Thymus (tissue), 11 donors: ENCODE data around the gene UBASH3B. TPM values are rescaled to one million over a fixed set of nuclear protein-coding genes. Genes with fewer than 3 reads are reported as not detected.
"Not testable (repeated sequence)": the region's sequence is repeated elsewhere in the genome, so short reads cannot be mapped to it uniquely, and the experiment has no call there.

Experiments used
- DNase-seq, 9 donors: peaks; one replicate each; pipeline ENCODE4 v3.0.0-alpha.2; 2013; ENCODE audit warnings: low spot score in 9 of 9, low read depth in 6 of 9, missing footprints in 1 of 9
- H3K27ac ChIP-seq, 2 donors: one replicate each; pipeline ENCODE4 v1.5.1; 2013; ENCODE audit warnings: control low read depth in 1 of 2, low read depth in 1 of 2, low read length in 1 of 2, mild to moderate bottlenecking in 1 of 2, moderate library complexity in 1 of 2
- H3K27me3 ChIP-seq, 2 donors: one replicate each; pipeline ENCODE4 v1.5.1; 2013; ENCODE audit warnings: low read length in 1 of 2; ENCODE audit not compliant: control insufficient read depth in 2 of 2, insufficient read depth in 1 of 2
- H3K36me3 ChIP-seq, 2 donors: one replicate each; pipeline ENCODE4 v1.5.1; 2013; ENCODE audit warnings: low read length in 1 of 2, mild to moderate bottlenecking in 1 of 2, moderate library complexity in 1 of 2; ENCODE audit not compliant: control insufficient read depth in 2 of 2, insufficient read depth in 2 of 2
- H3K4me1 ChIP-seq, 2 donors: one replicate each; pipeline ENCODE4 v1.5.1; 2013; ENCODE audit warnings: low read length in 2 of 2; ENCODE audit not compliant: control insufficient read depth in 2 of 2, insufficient read depth in 2 of 2
- H3K4me3 ChIP-seq, 2 donors: one replicate each; pipeline ENCODE4 v1.5.1; 2013; ENCODE audit warnings: low read length in 2 of 2, control low read depth in 1 of 2, mild to moderate bottlenecking in 1 of 2
- H3K9me3 ChIP-seq, 2 donors: one replicate each; pipeline ENCODE4 v1.5.1; 2013; ENCODE audit warnings: low read length in 1 of 2, mild to moderate bottlenecking in 1 of 2; ENCODE audit not compliant: control insufficient read depth in 2 of 2, insufficient read depth in 1 of 2
- WGBS: extraction: QIAGEN DNeasy Blood & Tissue Kit; methylation state at CpG from one replicate; pipeline ENCODE4 v1.1.7; 2013; 5-methylcytosine and 5-hydroxymethylcytosine counted together
- polyA plus RNA-seq: library from polyadenylated mRNA; stranded (reverse); fragments of 200-250 nt; gene quantifications from one replicate; pipeline ENCODE4 v1.2.3, GENCODE V29; 2013
- total RNA-seq: library from RNA; stranded (reverse); fragments of 120-200 nt; gene quantifications from one replicate; pipeline ENCODE4 v1.2.4, GENCODE V29; 2013
- donor health status: healthy.

Gene UBASH3B
- total and polyA plus RNA-seq, 2 donors, result 11.2 to 14.8 TPM

- H3K4me3 ChIP-seq, result no peak overlapping the region
- no peaks in the 10 kb centered on the region for H3K27me3 ChIP-seq
- H3K27ac ChIP-seq, result no peak overlapping the region
- peaks cover 11 to 12% of the 10 kb centered on the region in 2 donors for H3K36me3 ChIP-seq
- 94% methylated on average over 1 of the region's 1 CpG for WGBS
- H3K4me1 ChIP-seq, result no peaks in the 10 kb centered on the region
- DNase-seq, result no peak
- peaks cover 0 to under 1% of the 10 kb centered on the region in 2 donors for H3K9me3 ChIP-seq
Measured at GRCh38 chr11:122813894-122814270, 158.4 kb downstream of the UBASH3B start.

GRCh38 chr11:122814401-122814800, 158.9 kb downstream of the UBASH3B start:
- peaks cover 7 to 12% of the 10 kb centered on the region in 2 donors for H3K36me3 ChIP-seq
- 96% methylated on average over 1 of the region's 1 CpG for WGBS
- H3K27me3 ChIP-seq, result no peaks in the 10 kb centered on the region
- H3K4me1 ChIP-seq, result no peaks in the 10 kb centered on the region
- H3K4me3 ChIP-seq, result no peak overlapping the region
- H3K9me3 ChIP-seq, result peaks cover 0 to 4% of the 10 kb centered on the region in 2 donors
- no peak for DNase-seq
- H3K27ac ChIP-seq, result no peak overlapping the region

GRCh38 chr11:122815900-122816299, 160.4 kb downstream of the UBASH3B start:
- DNase-seq, result no peak
- Histone ChIP-seq H3K4me3 (no peak overlapping the region), H3K27me3 (no peaks in the 10 kb centered on the region), H3K27ac (no peak overlapping the region), H3K9me3 (peaks cover 0 to 8% of the 10 kb centered on the region in 2 donors), H3K4me1 (no peaks in the 10 kb centered on the region), H3K36me3 (peaks cover 0 to 2% of the 10 kb centered on the region in 2 donors)
- 89% methylated on average over 5 of the region's 5 CpGs for WGBS

GRCh38 chr11:122816761-122817520, 161.4 kb downstream of the UBASH3B start:
- 73% methylated on average over 8 of the region's 8 CpGs for WGBS
- Histone ChIP-seq H3K36me3 (no peaks in the 10 kb centered on the region), H3K9me3 (peaks cover 0 to 8% of the 10 kb centered on the region in 2 donors), H3K4me3 (no peak overlapping the region), H3K4me1 (no peaks in the 10 kb centered on the region), H3K27me3 (no peaks in the 10 kb centered on the region), H3K27ac (no peak overlapping the region)
- no peak for DNase-seq

GRCh38 chr11:122820158-122820557, 164.6 kb downstream of the UBASH3B start:
- H3K36me3 ChIP-seq, result no peaks in the 10 kb centered on the region
- H3K4me1 ChIP-seq, result no peaks in the 10 kb centered on the region
- no peak for DNase-seq
- no peaks in the 10 kb centered on the region for H3K27me3 ChIP-seq
- peaks cover 0 to 10% of the 10 kb centered on the region in 2 donors for H3K9me3 ChIP-seq
- no peak overlapping the region for H3K4me3 ChIP-seq
- 72% methylated on average over 2 of the region's 2 CpGs for WGBS
- H3K27ac ChIP-seq, result no peak overlapping the region

- H3K4me3 ChIP-seq, result no peak overlapping the region
- no peaks in the 10 kb centered on the region for H3K27me3 ChIP-seq
- no peak overlapping the region for H3K27ac ChIP-seq
- no peak for DNase-seq
- H3K36me3 ChIP-seq, result no peaks in the 10 kb centered on the region
- no peaks in the 10 kb centered on the region for H3K4me1 ChIP-seq
- H3K9me3 ChIP-seq, result peaks cover 0 to 10% of the 10 kb centered on the region in 2 donors
Measured at GRCh38 chr11:122821169-122821568, 165.6 kb downstream of the UBASH3B start.

- 100% methylated on average over 1 of the region's 1 CpG for WGBS
- no peaks in the 10 kb centered on the region for H3K4me1 ChIP-seq
- no peak for DNase-seq
- no peaks in the 10 kb centered on the region for H3K36me3 ChIP-seq
- H3K4me3 ChIP-seq, result no peak overlapping the region
- no peaks in the 10 kb centered on the region for H3K27me3 ChIP-seq
- peaks cover 0 to 10% of the 10 kb centered on the region in 2 donors for H3K9me3 ChIP-seq
- no peak overlapping the region for H3K27ac ChIP-seq
Measured at GRCh38 chr11:122822241-122822640, 166.7 kb downstream of the UBASH3B start.

GRCh38 chr11:122823564-122823963, 168.0 kb downstream of the UBASH3B start:
- Histone ChIP-seq H3K4me3 (no peak overlapping the region), H3K27me3 (no peaks in the 10 kb centered on the region), H3K36me3 (no peaks in the 10 kb centered on the region), H3K27ac (no peak overlapping the region), H3K4me1 (no peaks in the 10 kb centered on the region), H3K9me3 (peaks cover 0 to 10% of the 10 kb centered on the region in 2 donors)
- 84% methylated on average over 4 of the region's 4 CpGs for WGBS
- no peak for DNase-seq

- WGBS, result 96% methylated on average over 6 of the region's 6 CpGs
- not testable (repeated sequence) for DNase-seq, H3K36me3 ChIP-seq, H3K27me3 ChIP-seq, H3K27ac ChIP-seq, H3K4me3 ChIP-seq, H3K4me1 ChIP-seq, H3K9me3 ChIP-seq
Measured at GRCh38 chr11:122829371-122829770, 173.8 kb downstream of the UBASH3B start.
